Measurements from ENCODE around the gene ADGRB3. TPM values are rescaled to one million over a fixed set of nuclear protein-coding genes. Genes with fewer than 3 reads are reported as not detected.

ADGRB3 gene
- total RNA-seq, 1 experiment from 2014 or later, result not detected

DNA sequence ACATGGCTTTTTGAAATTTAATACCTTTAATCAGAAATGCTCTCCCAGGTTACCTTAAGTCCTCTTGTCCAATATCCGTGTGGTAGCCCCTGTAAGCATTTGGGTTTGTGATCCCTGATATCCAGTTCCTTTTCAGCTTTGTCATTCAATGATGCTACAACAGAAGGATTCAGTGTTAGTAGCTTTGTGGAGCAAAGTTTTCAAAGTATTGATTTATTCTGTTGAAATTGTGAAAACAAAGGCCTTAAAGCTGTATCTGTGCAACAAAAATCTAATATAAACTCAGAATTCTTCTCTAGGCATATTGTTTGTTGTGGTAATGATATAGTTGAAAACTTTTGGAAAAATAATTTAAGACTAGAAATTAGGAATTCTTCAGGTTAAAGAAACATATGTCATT lies 91.9 kb downstream of the ADGRB3 start:
- H3K4me1 Mint-ChIP-seq (ENCODE audit: insufficient read depth, unreplicated experiment), result no peaks in the 10 kb centered on the region
- H3K27ac Mint-ChIP-seq (ENCODE audit: low read depth, unreplicated experiment), result no peak overlapping the region
- POLR2A ChIA-PET, result no interaction called here
- no peak for DNase-seq (ENCODE audit: unreplicated experiment)
- intact Hi-C loops (cut with micrococcal nuclease), result no loop called here
- no TSS peak for BruUV-seq (replicated peaks)
- CTCF ChIA-PET, result interaction anchor here (0.6 kb wide), 1 partner anchor 1878 kb away, joined by 3 read pairs; no protein-coding TSS in a partner anchor
- H3K36me3 Mint-ChIP-seq (ENCODE audit: insufficient read depth, unreplicated experiment), result no peaks in the 10 kb centered on the region
- no peaks in the 10 kb centered on the region for H3K9me3 Mint-ChIP-seq (ENCODE audit: unreplicated experiment)
- peaks cover 89% of the 10 kb centered on the region for H3K27me3 Mint-ChIP-seq (ENCODE audit: insufficient read depth, unreplicated experiment)
- no peak overlapping the region for H3K4me3 Mint-ChIP-seq (ENCODE audit: unreplicated experiment)
- TF ChIP-seq, protein P1, sequence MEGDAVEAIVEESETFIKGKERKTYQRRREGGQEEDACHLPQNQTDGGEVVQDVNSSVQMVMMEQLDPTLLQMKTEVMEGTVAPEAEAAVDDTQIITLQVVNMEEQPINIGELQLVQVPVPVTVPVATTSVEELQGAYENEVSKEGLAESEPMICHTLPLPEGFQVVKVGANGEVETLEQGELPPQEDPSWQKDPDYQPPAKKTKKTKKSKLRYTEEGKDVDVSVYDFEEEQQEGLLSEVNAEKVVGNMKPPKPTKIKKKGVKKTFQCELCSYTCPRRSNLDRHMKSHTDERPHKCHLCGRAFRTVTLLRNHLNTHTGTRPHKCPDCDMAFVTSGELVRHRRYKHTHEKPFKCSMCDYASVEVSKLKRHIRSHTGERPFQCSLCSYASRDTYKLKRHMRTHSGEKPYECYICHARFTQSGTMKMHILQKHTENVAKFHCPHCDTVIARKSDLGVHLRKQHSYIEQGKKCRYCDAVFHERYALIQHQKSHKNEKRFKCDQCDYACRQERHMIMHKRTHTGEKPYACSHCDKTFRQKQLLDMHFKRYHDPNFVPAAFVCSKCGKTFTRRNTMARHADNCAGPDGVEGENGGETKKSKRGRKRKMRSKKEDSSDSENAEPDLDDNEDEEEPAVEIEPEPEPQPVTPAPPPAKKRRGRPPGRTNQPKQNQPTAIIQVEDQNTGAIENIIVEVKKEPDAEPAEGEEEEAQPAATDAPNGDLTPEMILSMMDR (IDR thresholded peaks at IDR 0.05; ENCODE audit: unreplicated experiment), result no peak

DNA sequence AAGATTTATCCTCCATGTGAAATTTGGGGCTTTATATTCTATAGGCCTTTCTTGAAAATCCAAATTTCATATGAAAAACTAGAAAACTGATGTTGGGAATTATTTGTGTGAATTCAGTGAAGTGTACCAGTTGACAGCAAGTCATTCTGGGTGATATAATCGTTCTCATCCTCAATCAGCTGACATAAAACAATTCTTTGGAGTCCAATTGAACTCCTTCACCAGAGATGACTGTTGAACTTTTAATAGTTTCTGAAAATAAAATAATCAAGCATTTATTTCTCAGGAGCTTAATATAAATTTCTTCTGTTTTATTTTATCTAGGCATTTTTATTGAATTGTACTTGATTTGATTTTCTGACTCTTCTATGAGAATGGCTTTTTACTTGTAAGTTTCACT lies 92.6 kb downstream of the ADGRB3 start:
- BruUV-seq (replicated peaks), result no TSS peak
- CTCF ChIA-PET, result no interaction called here
- Mint-ChIP-seq H3K4me1 (ENCODE audit: insufficient read depth, unreplicated experiment) (no peaks in the 10 kb centered on the region), H3K4me3 (ENCODE audit: unreplicated experiment) (no peak overlapping the region), H3K36me3 (ENCODE audit: insufficient read depth, unreplicated experiment) (no peaks in the 10 kb centered on the region), H3K27me3 (ENCODE audit: insufficient read depth, unreplicated experiment) (peaks cover 85% of the 10 kb centered on the region), H3K27ac (ENCODE audit: low read depth, unreplicated experiment) (no peak overlapping the region), H3K9me3 (ENCODE audit: unreplicated experiment) (no peaks in the 10 kb centered on the region)
- POLR2A ChIA-PET, result no interaction called here
- intact Hi-C loops (cut with micrococcal nuclease), result no loop called here
- no peak for DNase-seq (ENCODE audit: unreplicated experiment)
- TF ChIP-seq, protein P1 (IDR thresholded peaks at IDR 0.05; ENCODE audit: unreplicated experiment), result no peak

DNA sequence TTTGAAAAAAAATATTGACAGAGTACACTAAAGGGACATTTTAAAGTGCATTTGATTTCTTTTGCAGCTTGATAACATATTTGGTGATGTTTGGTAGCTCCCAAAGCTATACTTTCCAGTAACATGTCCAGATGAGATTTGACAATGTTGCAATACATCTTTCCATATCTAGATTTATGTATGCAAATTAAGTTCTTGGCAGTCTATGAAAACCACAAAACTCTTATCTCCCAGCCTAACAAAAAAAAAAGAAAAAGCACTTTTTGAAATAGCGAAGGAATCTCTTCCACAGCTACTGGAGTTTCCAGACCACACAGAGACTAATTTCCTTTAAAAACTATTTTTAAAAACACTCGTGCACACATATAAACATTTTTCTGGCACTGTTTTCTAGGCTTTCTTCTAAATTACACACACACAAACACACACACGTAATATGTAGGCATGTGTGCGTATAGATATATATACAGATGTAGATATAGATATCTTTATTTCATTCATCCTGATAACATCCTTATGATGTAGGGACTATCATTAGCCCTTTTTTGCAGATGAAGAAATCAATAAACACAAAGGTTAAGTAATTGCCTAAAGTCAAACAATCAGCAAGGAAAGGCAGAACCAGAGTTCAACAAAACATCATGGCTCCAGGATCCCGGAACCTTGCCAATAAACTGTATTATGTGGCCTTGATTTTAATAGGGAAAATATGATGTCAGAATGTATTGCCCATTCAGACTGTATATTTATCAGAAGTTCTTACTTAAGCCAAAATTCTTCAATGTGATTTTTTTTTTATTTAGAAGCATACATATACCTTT lies 93.3 kb downstream of the ADGRB3 start:
- BruUV-seq (replicated peaks), result no TSS peak
- CTCF ChIA-PET, result no interaction called here

GRCh38 chr6:68729377-68729903 lies 94.4 kb downstream of the ADGRB3 start:
- no TSS peak for BruUV-seq (replicated peaks)
- ChIA-PET POLR2A (no interaction called here), CTCF (no interaction called here)
- Mint-ChIP-seq H3K4me1 (ENCODE audit: insufficient read depth, unreplicated experiment) (no peaks in the 10 kb centered on the region), H3K36me3 (ENCODE audit: insufficient read depth, unreplicated experiment) (no peaks in the 10 kb centered on the region), H3K4me3 (ENCODE audit: unreplicated experiment) (no peak overlapping the region), H3K9me3 (ENCODE audit: unreplicated experiment) (no peaks in the 10 kb centered on the region), H3K27ac (ENCODE audit: low read depth, unreplicated experiment) (no peak overlapping the region), H3K27me3 (ENCODE audit: insufficient read depth, unreplicated experiment) (peaks cover 90% of the 10 kb centered on the region)
- intact Hi-C loops (cut with micrococcal nuclease), result no loop called here
- TF ChIP-seq, protein P1 (IDR thresholded peaks at IDR 0.05; ENCODE audit: unreplicated experiment), result no peak
- no peak for DNase-seq (ENCODE audit: unreplicated experiment)

More for the DNA sequence above, 93.3 kb downstream of the ADGRB3 start:
- Mint-ChIP-seq H3K27ac (ENCODE audit: low read depth, unreplicated experiment) (no peak overlapping the region), H3K4me1 (ENCODE audit: insufficient read depth, unreplicated experiment) (no peaks in the 10 kb centered on the region), H3K4me3 (ENCODE audit: unreplicated experiment) (no peak overlapping the region), H3K36me3 (ENCODE audit: insufficient read depth, unreplicated experiment) (no peaks in the 10 kb centered on the region), H3K9me3 (ENCODE audit: unreplicated experiment) (no peaks in the 10 kb centered on the region), H3K27me3 (ENCODE audit: insufficient read depth, unreplicated experiment) (peaks cover 85% of the 10 kb centered on the region)
- intact Hi-C loops (cut with micrococcal nuclease), result no loop called here
- DNase-seq (ENCODE audit: unreplicated experiment), result no peak
- POLR2A ChIA-PET, result no interaction called here
- TF ChIP-seq, protein P1 (IDR thresholded peaks at IDR 0.05; ENCODE audit: unreplicated experiment), result no peak
